IPS-15b (cell line): ENCODE data around the gene CD59.
"Not testable (repeated sequence)": the region's sequence is repeated elsewhere in the genome, so short reads cannot be mapped to it uniquely, and the experiment has no call there.

Experiments used
- H3K27me3 ChIP-seq: one replicate; pipeline ENCODE4 v1.6.1; 2013; ENCODE audit warnings: low read length; ENCODE audit not compliant: control insufficient read depth, insufficient read depth
- H3K36me3 ChIP-seq: one replicate; pipeline ENCODE4 v1.6.1; 2013; ENCODE audit warnings: low read length; ENCODE audit not compliant: control insufficient read depth, insufficient read depth
- H3K4me1 ChIP-seq: one replicate; pipeline ENCODE4 v1.6.1; 2013; ENCODE audit warnings: mild to moderate bottlenecking, low read length; ENCODE audit not compliant: control insufficient read depth, insufficient read depth
- H3K4me3 ChIP-seq: one replicate; pipeline ENCODE4 v1.5.1; 2013; ENCODE audit warnings: low read depth, low read length
- H3K9ac ChIP-seq: one replicate; pipeline ENCODE4 v1.6.1; 2013; ENCODE audit warnings: low read depth, mild to moderate bottlenecking, low read length
- H3K9me3 ChIP-seq: one replicate; pipeline ENCODE4 v1.6.1; 2013; ENCODE audit warnings: mild to moderate bottlenecking, low read length; ENCODE audit not compliant: control insufficient read depth, insufficient read depth

The CD59 gene

DNA sequence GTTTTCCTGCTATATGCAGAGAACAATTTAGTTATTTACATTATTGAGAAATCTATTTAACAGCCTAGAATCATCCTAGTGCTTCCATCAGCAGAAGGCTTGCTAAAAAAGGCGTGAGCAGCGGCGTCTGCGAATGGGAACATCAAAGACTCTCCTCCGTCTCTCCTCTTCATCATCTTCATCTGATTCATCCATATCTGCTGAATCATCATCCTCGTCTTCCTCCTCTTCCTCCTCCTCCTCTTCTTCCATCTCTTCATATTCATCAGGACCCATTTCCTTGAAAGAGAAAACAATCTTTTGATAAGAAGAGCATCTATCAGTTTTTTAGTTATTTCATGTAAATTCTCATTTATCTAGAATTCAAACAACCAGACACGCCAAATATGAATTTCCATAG lies 5.6 kb upstream of the CD59 start:
- H3K4me3 ChIP-seq, result no peak overlapping the region
- no peaks in the 10 kb centered on the region for H3K27me3 ChIP-seq
- no peaks in the 10 kb centered on the region for H3K36me3 ChIP-seq
- no peaks in the 10 kb centered on the region for H3K9me3 ChIP-seq
- H3K9ac ChIP-seq, result no peak overlapping the region
- peaks cover 3% of the 10 kb centered on the region for H3K4me1 ChIP-seq

DNA sequence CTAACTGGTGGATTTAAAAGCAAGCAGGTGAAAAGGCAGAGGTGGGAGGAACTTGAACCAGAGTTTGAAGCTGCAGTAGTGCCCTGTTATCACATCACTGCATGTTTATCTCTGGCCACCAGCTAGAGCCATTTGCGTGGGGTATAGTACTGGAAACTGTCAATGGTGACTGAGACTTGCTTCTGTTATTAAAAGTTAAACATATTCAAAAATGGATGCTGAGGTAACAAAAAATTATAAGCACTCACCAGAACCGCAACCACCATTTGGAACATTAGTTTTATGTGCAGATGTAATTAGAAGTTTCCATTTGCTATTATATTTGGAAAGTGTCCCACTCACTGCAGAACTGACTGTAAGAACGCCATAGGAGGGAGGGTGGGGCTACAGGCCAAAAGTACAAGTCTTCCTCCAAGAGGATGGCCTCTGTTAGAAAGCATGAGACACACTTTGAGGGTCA lies 1.2 kb upstream of the CD59 start:
- Histone ChIP-seq H3K36me3 (no peaks in the 10 kb centered on the region), H3K9ac (no peak overlapping the region), H3K4me3 (no peak overlapping the region), H3K27me3 (peaks cover 10% of the 10 kb centered on the region), H3K4me1 (peaks cover 9% of the 10 kb centered on the region), H3K9me3 (no peaks in the 10 kb centered on the region)

DNA sequence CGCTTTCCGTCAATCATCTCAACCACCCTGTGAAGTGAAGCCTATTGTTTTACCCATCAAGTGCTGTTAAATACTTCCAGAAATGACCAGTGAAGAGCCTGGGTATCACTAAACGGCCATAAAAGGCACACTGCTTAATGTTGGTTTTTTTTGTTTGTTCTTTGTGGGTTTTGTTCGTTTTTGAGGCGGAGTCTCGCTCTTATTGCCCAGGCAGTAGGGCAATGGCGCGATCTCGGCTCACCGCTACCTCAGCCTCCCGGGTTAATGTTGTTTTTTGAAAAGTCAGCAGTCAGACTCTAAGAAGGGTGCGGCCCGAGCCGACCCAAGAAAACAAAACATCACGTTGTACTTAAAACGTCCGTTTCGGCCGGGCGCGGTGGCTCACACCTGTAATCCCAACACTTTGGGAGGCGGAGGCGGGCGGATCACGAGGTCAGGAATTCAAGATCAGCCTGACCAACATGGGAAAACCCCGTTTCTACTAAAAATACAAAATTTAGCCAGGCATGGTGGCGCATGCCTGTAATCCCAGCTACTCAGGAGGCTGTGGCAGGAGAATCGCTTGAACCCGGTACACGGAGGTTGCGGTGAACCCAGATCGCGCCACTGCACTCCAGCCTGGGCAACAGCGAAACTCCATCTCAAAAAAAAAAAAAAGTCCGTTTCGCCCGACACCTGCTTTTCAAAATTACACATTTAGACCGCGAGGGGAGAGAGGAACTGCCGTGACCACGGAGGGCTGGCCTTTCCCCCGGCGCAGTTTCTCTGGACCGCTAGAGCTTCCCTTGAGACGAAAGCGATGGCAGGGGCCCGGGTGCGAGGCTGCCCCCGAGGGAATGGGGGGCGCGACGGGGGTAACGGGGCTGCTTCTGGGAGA lies 714 bp downstream of the CD59 start:
- H3K4me3 ChIP-seq, result peak overlapping the region; percentile 67
- H3K9me3 ChIP-seq, result no peaks in the 10 kb centered on the region
- H3K4me1 ChIP-seq, result peaks cover 9% of the 10 kb centered on the region
- peaks cover 10% of the 10 kb centered on the region for H3K27me3 ChIP-seq
- peak overlapping the region; percentile 57 for H3K9ac ChIP-seq
- H3K36me3 ChIP-seq, result no peaks in the 10 kb centered on the region

GRCh38 chr11:33734441-33735270 lies 1.6 kb downstream of the CD59 start:
- Histone ChIP-seq H3K27me3 (peaks cover 10% of the 10 kb centered on the region), H3K9ac (peak overlapping the region; percentile 39), H3K9me3 (no peaks in the 10 kb centered on the region), H3K4me1 (peaks cover 9% of the 10 kb centered on the region), H3K4me3 (peak overlapping the region; percentile 67), H3K36me3 (no peaks in the 10 kb centered on the region)

DNA sequence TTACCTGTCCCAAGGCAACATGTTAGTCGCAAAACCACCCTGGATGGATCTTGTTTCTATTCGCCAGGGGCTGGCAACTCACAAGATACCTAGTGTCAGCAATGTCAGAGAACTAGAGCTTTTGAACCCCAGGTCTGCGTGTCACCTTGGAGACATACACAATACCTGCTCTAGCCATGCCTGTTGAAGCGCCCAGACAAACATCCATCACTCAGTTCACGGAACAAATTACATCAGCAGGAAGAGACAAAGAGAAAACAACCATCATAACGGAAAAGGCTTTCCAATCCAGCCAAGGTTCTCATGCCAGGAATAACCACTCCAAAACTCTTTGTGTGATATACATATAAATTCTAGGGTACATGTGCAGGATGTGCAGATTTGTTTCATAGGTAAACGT lies 2.2 kb downstream of the CD59 start:
- Histone ChIP-seq H3K4me3 (no peak overlapping the region), H3K4me1 (peaks cover 9% of the 10 kb centered on the region), H3K9me3 (no peaks in the 10 kb centered on the region), H3K9ac (no peak overlapping the region), H3K27me3 (peaks cover 10% of the 10 kb centered on the region), H3K36me3 (no peaks in the 10 kb centered on the region)

DNA sequence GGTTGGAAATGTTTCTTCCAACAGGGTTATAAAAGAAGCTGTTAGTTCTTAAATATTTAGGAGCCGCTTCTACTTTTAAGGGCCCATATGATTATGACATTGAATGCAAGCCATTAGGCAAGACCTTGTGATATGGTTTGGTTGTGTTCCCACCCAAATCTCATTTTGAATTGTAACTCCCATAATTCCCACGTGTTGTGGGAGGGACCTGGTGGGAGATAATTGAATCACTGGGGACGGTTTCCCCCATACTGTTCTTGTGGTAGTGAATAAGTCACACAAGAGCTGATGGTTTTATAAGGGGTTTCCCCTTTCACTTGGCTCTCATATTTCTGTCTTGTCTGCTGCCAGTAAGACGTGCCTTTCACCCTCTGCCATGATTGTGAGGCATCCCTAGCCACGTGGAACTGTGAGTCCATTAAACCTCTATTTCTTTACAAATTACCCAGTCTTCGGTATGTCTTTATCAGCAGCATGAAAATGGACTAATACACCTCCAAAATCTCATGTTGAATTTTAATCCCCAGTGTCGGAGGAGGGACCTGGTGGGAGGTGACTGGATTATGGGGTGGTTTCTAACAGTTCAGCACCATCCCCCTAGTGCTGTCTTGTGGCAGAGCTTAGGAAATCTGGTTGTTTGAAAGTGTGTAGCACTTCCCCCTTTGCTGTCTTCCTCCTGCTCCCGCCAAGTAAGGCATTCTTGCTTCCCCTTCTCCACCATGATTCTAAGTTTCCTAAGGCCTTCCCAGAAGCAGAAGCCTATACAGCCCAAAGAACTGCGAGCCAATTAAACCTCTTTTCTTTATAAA lies 4.3 kb downstream of the CD59 start:
- H3K4me3 ChIP-seq, result no peak overlapping the region
- H3K36me3 ChIP-seq, result no peaks in the 10 kb centered on the region
- H3K9ac ChIP-seq, result no peak overlapping the region

DNA sequence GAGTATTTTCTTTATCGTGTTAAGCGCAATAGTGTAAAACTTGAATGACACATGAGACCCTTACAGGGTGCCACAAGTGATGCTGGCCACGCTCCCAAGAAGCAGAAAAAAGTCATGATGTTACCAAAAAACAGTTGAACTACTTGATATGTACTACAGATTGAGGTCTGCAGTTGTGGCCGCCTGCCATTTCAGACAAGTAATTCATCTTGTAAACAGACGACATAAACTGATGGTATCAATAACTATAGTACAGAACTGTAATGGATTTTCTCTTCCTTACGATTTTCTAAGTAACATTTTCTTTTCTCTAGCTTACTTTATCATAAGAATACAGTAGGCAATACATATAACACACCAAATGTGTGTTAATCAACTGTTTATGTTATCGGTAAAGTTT lies 5.5 kb downstream of the CD59 start:
- H3K9me3 ChIP-seq, result no peaks in the 10 kb centered on the region
- H3K4me3 ChIP-seq, result no peak overlapping the region
- H3K36me3 ChIP-seq, result no peaks in the 10 kb centered on the region
- peaks cover 6% of the 10 kb centered on the region for H3K4me1 ChIP-seq
- peaks cover 10% of the 10 kb centered on the region for H3K27me3 ChIP-seq
- H3K9ac ChIP-seq, result no peak overlapping the region

More for the DNA sequence above, 4.3 kb downstream of the CD59 start:
- peaks cover 7% of the 10 kb centered on the region for H3K4me1 ChIP-seq
- peaks cover 10% of the 10 kb centered on the region for H3K27me3 ChIP-seq
- no peaks in the 10 kb centered on the region for H3K9me3 ChIP-seq

DNA sequence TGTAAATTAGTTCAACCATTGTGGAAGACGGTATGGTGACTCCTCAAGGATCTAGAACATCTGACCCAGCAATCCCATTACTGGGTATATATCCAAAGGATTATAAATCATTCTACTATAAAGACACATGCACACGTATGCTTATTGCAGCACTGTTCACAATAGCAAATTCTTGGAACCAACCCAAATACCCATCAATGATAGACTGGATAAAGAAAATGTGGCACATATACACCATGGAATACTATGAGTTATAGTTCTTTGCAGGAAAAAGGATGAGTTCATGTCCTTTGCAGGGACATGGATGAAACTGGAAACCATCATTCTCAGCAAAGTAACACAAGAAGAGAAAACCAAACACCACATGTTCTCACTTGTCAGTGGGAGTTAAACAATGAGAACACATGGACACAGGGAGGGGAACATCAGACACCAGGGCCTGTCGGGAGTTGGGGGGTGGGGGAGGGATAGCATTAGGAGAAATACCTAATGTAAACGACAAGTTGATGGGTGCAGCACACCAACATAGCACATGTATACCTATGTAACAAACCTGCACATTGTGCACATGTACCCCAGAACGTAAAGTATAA lies 7.1 kb downstream of the CD59 start:
- not testable (repeated sequence) for H3K36me3 ChIP-seq, H3K9me3 ChIP-seq, H3K4me3 ChIP-seq, H3K9ac ChIP-seq, H3K4me1 ChIP-seq, H3K27me3 ChIP-seq

DNA sequence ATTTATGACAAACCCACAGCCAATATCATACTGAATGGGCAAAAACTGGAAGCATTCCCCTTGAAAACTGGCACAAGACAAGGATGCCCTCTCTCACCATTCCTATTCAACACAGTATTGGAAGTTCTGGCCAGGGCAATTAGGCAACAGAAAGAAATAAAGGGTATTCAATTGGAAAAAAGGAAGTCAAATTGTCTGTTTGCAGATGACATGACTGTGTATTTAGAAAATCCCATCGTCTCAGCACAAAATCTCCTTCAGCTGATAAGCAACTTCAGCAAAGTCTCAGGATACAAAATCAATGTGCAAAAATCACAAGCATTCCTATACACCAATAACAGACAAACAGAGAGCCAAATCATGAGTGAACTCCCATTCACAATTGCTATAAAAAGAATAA lies 8.7 kb downstream of the CD59 start:
- not testable (repeated sequence) for H3K9ac ChIP-seq, H3K27me3 ChIP-seq, H3K9me3 ChIP-seq, H3K36me3 ChIP-seq, H3K4me1 ChIP-seq, H3K4me3 ChIP-seq

- no peaks in the 10 kb centered on the region for H3K27me3 ChIP-seq
- no peak overlapping the region for H3K9ac ChIP-seq
- H3K36me3 ChIP-seq, result peaks cover 6% of the 10 kb centered on the region
- H3K4me3 ChIP-seq, result no peak overlapping the region
- H3K4me1 ChIP-seq, result no peaks in the 10 kb centered on the region
- H3K9me3 ChIP-seq, result no peaks in the 10 kb centered on the region
Observed at GRCh38 chr11:33725496-33725895, 10.7 kb downstream of the CD59 start.

DNA sequence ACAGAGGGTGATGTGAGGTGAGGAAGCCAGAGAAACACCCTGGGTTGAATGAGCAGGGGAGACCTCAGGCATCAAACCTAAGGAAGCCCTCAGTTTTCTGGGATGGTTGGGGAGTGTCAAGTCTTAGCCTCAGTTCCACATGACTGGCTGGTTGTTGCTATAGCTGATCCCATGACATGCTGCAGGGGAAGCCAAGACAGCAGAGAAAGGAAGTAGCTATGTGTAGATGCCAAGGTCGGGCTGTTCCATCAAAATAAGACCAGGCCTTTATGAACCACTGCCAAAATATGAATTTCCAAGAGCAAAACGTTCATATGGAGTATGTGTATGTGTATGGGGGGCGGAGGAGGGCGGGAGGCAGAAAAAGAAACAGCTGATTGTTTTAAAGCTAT lies 11.6 kb downstream of the CD59 start:
- no peaks in the 10 kb centered on the region for H3K27me3 ChIP-seq
- no peaks in the 10 kb centered on the region for H3K4me1 ChIP-seq
- H3K9ac ChIP-seq, result no peak overlapping the region
- H3K36me3 ChIP-seq, result peaks cover 11% of the 10 kb centered on the region
- H3K9me3 ChIP-seq, result no peaks in the 10 kb centered on the region
- no peak overlapping the region for H3K4me3 ChIP-seq
